ENCODE results near the gene SMC4.

DNA sequence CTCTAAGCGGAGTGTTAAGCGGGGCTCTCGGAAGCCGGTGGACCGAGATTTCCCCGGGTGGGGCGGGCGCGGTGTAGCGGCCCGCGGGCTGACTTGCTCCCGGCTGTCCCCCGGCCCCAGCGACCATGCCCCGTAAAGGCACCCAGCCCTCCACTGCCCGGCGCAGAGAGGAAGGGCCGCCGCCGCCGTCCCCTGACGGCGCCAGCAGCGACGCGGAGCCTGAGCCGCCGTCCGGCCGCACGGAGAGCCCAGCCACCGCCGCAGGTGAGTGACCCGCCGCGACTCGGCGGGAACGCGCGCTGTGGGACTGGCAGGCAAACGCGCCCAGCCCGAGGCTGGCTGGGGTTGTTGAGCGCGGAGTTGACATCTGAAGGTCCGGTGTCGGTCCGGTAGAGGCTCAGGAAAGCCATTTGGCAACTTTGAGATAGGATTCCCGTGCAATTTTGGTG, 1.3 kb downstream of the SMC4 start:
- TF ChIP-seq EP300 (IDR thresholded peaks at IDR 0.05; ENCODE audit: borderline replicate concordance in 1 of 2, control insufficient read depth in 1 of 2, low read depth in 2 of 2, low read length in 2 of 2) (no peak), HDGF (IDR thresholded peaks at IDR 0.05) (no peak), REST (IDR thresholded peaks at IDR 0.05; ENCODE audit: low read depth, low read length) (no peak), YY1 (IDR thresholded peaks at IDR 0.05; ENCODE audit: low read depth, low read length) (no peak), JUNB (IDR thresholded peaks at IDR 0.05) (no peak), TCF3 (IDR thresholded peaks at IDR 0.05; ENCODE audit: borderline replicate concordance, insufficient read depth, low read depth, low read length) (no peak), STAT3 (IDR thresholded peaks at IDR 0.05; ENCODE audit: low read depth, low read length) (no peak)

Measured in GM12878 (cell line).